NT2/D1 (cell line): Measurements from ENCODE around the gene P3H3.

Source experiments
- SUZ12 ChIP-seq: IDR thresholded peaks from 2 replicates; pipeline ENCODE4 v1.6.1; 2011; ENCODE audit not compliant: insufficient read length, insufficient read depth; ENCODE audit errors: extremely low read depth
- YY1 ChIP-seq: IDR thresholded peaks from 2 replicates; pipeline ENCODE4 v1.6.1; 2011; ENCODE audit not compliant: insufficient read length, insufficient read depth

DNA sequence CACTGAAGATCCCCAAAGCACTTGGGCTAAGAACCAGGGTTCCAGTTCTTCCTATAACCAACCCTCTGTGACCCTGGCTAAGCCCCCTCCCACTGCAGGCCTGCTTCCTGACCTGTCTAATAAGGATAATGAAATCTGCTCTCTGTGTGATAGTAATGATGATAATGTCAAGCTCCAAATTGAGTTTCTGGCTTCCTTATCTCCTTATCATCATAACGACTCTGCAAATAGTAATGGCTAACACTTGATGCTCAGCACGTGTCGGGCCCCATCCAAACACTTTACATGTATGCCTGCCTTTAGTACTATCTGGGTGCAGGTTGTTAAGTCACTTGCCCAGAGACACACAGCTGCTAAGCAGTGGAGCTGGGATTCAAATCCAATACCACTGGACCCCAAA is 11.6 kb upstream of the P3H3 start:
- TF ChIP-seq YY1 (no peak), SUZ12 (no peak)
